ENCODE data around the gene RIT2. TPM values are rescaled to one million over a fixed set of nuclear protein-coding genes. Genes with fewer than 3 reads are reported as not detected.

The RIT2 gene
- total RNA-seq, 2 donors from 2014 or later, result not detected

Other genes starting within 250 kb of the RIT2 start
- not detected for gene SYT4, start 161.8 kb upstream of the RIT2 start, total RNA-seq